HG03280 (cell line): ENCODE results near the gene PLGRKT.
A peak's percentile ranks its signal among the peaks of the same experiment; 100 is the strongest.
"Not testable (repeated sequence)": the region's sequence is repeated elsewhere in the genome, so short reads cannot be mapped to it uniquely, and the experiment has no call there.

ENCODE experiments used
- ATAC-seq: cut with Tn5 transposase; IDR thresholded peaks from one replicate; pipeline ENCODE4 v1.9.1; 2021; ENCODE audit warnings: mild to moderate bottlenecking, moderate library complexity; ENCODE audit not compliant: unreplicated experiment

The PLGRKT gene

DNA sequence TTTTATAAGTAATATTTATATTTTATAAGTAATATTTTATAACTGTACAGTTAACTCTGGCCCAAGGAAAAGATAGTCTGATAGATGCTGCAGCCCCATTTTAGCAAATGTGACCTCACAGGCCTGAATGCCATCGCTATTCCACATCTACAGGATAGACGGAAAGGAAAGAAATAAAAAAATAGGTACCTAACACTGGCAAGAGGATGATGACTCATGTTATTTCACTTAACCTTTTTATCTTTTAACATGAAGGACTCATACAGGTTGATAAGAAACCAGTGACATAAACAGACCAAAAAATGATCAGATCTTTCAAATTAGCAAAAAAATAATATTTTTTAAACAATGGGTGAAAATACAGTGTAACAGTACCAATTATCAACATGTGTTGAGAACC is 15.3 kb upstream of the PLGRKT start:
- ATAC-seq: no peak

- no peak for ATAC-seq
These were observed 14.5 kb upstream of the PLGRKT start for GRCh38 chr9:5452286-5452609.

DNA sequence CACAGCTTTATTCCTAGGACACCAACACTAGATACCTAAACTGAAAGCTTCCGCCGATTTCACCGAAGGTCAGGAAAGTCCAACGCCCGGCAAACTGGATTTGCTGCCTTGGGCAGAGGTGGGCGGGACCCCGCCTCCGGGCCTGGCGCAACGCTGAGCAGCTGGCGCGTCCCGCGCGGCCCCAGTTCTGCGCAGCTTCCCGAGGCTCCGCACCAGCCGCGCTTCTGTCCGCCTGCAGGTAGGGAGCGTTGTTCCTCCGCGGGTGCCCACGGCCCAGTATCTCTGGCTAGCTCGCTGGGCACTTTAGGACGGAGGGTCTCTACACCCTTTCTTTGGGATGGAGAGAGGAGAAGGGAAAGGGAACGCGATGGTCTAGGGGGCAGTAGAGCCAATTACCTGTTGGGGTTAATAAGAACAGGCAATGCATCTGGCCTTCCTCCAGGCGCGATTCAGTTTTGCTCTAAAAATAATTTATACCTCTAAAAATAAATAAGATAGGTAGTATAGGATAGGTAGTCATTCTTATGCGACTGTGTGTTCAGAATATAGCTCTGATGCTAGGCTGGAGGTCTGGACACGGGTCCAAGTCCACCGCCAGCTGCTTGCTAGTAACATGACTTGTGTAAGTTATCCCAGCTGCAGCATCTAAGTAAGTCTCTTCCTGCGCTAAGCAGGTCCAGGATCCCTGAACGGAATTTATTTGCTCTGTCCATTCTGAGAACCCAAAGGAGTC is 12.8 kb upstream of the PLGRKT start, which contains the start of gene CD274:
TSS of gene CD274 (plus strand) at position 184 of the 733 bp plus-strand sequence. CDS start 5,572 bp downstream, outside the sequence.
- peak; percentile 71 for ATAC-seq

DNA sequence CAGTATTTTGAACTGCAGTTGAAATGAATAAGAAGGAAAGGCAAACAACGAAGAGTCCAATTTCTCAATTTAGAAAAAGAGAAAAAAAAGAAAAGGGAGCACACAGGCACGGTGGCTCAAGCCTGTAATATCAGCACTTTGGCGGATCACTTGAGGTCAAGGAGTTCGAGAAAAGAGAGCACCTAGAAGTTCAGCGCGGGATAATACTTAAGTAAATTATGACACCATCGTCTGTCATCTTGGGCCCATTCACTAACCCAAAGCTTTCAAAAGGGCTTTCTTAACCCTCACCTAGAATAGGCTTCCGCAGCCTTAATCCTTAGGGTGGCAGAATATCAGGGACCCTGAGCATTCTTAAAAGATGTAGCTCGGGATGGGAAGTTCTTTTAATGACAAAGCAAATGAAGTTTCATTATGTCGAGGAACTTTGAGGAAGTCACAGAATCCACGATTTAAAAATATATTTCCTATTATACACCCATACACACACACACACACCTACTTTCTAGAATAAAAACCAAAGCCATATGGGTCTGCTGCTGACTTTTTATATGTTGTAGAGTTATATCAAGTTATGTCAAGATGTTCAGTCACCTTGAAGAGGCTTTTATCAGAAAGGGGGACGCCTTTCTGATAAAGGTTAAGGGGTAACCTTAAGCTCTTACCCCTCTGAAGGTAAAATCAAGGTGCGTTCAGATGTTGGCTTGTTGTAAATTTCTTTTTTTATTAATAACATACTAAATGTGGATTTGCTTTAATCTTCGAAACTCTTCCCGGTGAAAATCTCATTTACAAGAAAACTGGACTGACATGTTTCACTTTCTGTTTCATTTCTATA is 12.0 kb upstream of the PLGRKT start:
- no peak for ATAC-seq

DNA sequence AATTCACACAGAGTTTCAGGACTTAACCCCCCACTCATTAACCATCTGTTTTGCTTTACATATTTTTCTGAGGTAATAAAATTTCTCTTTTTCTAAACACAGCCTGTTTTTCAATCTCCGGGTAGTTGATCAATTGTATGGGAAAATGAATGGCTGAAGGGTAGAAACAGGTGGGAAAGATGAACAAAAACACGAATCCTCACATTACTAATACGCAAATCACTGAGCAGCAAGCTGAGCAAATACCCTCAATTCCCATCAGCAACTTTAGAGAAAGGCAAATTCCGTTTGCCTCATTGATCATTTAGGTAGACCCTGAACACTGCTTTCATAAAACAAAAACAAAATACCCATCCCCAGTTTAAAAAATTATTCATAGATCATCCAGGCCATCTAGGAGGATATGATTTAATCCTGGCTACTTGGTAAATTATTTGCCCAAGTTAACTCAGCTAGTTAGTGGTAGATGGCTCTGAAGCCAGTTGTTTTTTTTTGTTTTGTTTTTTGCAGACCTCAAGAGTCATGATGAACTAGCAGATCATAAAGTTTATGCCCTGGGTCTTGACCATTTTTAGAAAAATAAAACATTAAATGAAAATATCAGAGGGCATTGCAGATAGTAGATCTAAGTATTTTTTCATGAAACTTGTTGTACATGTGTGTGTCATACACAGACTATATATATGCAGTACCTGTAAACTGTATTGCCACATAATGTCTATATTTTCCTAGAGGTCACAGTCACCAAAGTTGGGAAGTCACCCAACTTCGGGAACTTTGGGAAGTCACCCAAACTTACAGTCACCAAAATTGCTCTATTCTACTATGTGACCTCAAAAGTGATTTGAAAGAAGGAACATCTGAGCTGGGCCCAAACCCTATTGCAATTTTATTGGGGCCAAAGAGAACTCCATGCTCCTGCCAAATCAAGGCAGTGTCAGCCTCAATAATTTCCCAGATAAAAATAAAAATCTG is 11.0 kb upstream of the PLGRKT start:
- no peak for ATAC-seq

- ATAC-seq: no peak
These were observed 10.3 kb upstream of the PLGRKT start for GRCh38 chr9:5448016-5448415.

- ATAC-seq: no peak
These were observed 9.6 kb upstream of the PLGRKT start for GRCh38 chr9:5447337-5447736.

- no peak for ATAC-seq
These were observed 8.9 kb upstream of the PLGRKT start for GRCh38 chr9:5446451-5447236.

GRCh38 chr9:5445886-5446285 is 8.2 kb upstream of the PLGRKT start:
- no peak for ATAC-seq

DNA sequence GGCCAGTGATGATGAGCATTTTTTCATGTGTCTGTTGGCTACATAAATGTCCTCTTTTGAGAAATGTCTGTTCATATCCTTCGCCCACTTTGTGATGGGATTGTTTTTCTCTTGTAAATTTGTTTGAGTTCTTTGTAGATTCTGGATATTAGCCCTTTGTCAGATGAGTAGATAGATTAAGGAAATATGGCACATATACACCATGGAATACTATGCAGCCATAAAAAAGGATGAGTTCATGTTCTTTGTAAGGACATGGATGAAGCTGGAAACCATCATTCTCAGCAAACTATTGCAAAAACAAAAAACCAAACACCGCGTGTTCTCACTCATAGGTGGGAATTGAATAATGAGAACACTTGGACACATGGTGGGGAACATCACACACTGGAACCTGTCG is 7.4 kb upstream of the PLGRKT start:
- not testable (repeated sequence) for ATAC-seq

DNA sequence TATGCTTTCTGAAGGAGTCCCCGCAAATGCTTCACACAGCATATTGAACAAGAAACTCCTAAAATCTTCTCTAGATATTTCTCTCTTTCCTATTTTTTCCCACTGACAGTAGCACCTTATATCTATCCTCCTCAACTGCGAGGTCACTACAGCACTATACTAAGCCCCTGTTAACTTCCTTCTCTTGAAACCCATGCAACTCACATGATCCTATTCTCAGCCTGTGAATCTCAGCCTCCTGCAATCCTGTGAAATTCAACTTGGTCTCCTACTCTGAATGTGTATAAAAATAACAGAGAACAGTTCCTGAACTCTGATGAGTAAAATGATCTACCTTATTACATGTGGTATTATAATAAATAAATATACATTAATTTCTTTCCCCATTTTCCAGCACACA is 6.1 kb upstream of the PLGRKT start:
- no peak for ATAC-seq

DNA sequence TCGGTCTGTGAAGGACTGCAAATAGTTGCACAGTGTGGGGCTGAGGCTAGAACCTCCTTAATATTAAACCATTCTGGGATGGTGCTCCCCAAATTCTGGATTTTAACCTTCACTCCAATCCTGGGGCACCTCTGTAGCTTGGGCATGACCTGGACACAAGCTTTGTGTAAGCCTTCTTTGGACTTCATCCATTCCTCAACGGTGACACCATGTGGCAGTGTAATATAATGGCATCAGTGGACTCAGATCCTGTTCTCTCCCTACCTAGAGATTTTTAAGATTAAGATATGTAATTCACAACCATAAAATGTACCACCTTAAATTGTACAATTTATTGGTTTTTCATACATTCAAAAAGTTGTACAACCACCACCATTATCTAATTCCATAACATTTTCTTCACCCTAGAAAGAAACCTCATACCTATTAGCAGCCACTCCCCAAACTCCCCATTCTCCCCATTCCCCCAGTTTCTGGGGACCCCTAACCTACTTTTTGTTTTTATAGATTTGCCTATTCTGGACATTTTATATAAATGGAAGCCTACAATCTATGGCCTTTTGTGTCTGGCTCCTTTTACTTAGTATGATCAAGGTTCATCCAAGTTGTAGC is 4.8 kb upstream of the PLGRKT start:
- no peak for ATAC-seq

GRCh38 chr9:5441043-5441442 is 3.3 kb upstream of the PLGRKT start:
- ATAC-seq: no peak

- no peak for ATAC-seq
These were observed 2.7 kb upstream of the PLGRKT start for GRCh38 chr9:5440426-5440825.

DNA sequence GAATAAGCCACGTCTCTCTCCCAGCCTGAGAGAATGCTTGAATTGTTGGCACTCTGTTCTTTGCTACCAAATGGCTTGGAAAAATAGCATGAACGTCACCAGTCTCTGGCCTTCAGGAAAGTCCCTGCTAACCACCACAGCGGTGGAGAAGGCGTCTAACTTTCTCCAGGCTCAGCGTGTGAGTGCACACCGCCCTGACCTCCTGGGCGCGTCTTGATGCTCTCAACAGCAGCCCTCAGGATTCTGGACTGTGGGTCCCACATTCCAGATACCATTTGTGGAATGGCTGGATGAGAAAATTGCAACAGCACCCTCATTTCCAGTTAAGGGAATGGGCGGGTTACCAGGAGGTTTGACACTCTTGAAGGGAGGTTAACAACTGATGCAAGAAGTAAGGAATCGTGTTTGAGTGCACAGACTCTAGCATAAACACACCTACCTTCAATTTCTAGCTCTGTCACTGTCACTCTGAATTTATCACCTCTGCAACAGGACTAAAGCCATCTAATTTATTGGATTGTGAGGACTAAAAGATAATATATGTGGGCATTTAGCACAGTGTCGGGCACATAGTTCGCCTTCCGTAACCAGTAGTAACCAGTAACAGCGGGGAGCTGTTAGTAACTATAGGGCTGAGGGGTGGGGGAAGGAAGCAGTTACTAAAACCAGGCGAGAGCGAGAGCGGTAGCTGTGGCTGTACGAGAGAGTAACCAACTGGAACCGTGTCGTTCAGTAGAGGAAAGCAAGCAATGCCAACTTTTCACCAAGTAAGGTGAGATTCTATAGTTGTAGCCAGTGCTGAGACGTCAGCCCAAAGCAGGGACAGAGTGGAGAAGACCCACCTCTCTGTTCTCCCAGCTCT is 807 bp upstream of the PLGRKT start:
- ATAC-seq: peak; percentile 64

DNA sequence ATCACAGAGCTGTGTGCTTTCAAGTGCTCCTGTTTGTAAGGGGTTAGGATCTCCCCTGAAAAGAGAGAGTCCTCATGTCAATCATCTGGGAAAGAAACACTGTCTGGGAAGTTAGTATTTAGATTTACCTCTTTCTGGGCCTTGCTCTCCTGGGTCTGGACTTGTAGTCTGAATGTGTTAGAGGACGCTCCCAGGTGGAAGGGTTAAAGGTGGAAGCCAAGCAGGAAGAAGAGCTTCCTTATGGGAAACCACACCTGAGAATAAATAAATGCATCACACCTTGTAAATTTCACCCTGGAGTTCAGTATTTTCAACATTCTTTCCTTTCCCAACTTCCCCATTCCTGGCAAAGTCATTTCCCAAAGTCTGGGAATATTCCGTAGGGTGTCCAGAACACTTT is 1.3 kb downstream of the PLGRKT start:
- ATAC-seq: no peak

DNA sequence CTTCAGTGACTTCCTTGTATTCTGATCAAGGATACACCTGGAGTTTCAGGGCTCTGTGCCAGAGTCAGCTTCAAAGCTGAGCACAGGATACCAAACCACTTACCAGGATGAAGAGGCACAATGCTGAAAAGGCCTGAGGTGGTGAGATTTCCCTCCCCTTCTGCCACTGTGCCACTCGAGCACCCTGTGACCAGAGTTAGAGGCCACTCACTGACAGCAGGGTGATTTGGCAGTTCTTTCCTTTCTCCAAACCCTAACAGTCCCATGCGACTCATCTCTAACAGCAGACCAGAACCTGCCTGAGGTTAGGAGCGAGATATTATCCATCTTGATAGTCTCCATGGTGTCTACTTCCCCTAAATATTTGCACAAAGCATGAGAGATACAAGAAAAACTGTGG is 1.8 kb downstream of the PLGRKT start:
- no peak for ATAC-seq

- ATAC-seq: not testable (repeated sequence)
These were observed 3.6 kb downstream of the PLGRKT start for GRCh38 chr9:5433841-5434810.
